ENCODE measurements around the gene FLT4. TPM values are rescaled to one million over a fixed set of nuclear protein-coding genes. Genes with fewer than 3 reads are reported as not detected.

FLT4 gene
- total and polyA plus RNA-seq, 5 experiments from 2014 or later = 0.93 to 44.5 (median 2.8) TPM

- H3K27ac Mint-ChIP-seq = peak overlapping the region in 1 of 10 donors; percentile 82
- DNase-seq (no peak), ATAC-seq (peak in 1 of 2 donors; percentile 33)
- peaks cover 0 to 4% (median 0%) of the 10 kb centered on the region in 9 donors for H3K9me3 Mint-ChIP-seq
- POLR2A ChIA-PET = interaction anchor here (0.6 to 6.2 kb wide), 15 partner anchors 7 to 240 kb away, joined by 3 to 95 read pairs (median 6); partner anchors contain the start of gene CNOT6
- H3K4me1 Mint-ChIP-seq = peaks cover 4 to 10% (median 7%) of the 10 kb centered on the region in 4 donors
- H3K27me3 Mint-ChIP-seq = peaks cover 10 to 42% (median 23%) of the 10 kb centered on the region in 5 donors
- H3K4me3 Mint-ChIP-seq = peak overlapping the region in 2 of 10 donors; percentile 51 to 71
- H3K36me3 Mint-ChIP-seq = peaks cover 0 to 5% (median 0%) of the 10 kb centered on the region in 3 donors
These were observed 58.7 kb downstream of the FLT4 start for GRCh38 chr5:180590543-180591310.

- POLR2A ChIA-PET = interaction anchor here (0.6 to 6.2 kb wide), 15 partner anchors 8 to 241 kb away, joined by 3 to 95 read pairs (median 6); partner anchors contain the start of gene CNOT6
- peaks cover 0 to 4% (median 0%) of the 10 kb centered on the region in 9 donors for H3K9me3 Mint-ChIP-seq
- H3K27me3 Mint-ChIP-seq = peaks cover 8 to 42% (median 23%) of the 10 kb centered on the region in 5 donors
- peaks cover 4 to 10% (median 7%) of the 10 kb centered on the region in 4 donors for H3K4me1 Mint-ChIP-seq
- H3K4me3 Mint-ChIP-seq = peak overlapping the region; percentile 36 to 88 (median 50)
- H3K36me3 Mint-ChIP-seq = peaks cover 0 to 5% (median 0%) of the 10 kb centered on the region in 3 donors
- H3K27ac Mint-ChIP-seq = peak overlapping the region in 2 of 10 donors; percentile 86 to 93
- ATAC-seq (peak; percentile 46 to 58), DNase-seq (peak in 1 of 10 donors; percentile 15)
These were observed 59.4 kb downstream of the FLT4 start for GRCh38 chr5:180589771-180590542.

DNA sequence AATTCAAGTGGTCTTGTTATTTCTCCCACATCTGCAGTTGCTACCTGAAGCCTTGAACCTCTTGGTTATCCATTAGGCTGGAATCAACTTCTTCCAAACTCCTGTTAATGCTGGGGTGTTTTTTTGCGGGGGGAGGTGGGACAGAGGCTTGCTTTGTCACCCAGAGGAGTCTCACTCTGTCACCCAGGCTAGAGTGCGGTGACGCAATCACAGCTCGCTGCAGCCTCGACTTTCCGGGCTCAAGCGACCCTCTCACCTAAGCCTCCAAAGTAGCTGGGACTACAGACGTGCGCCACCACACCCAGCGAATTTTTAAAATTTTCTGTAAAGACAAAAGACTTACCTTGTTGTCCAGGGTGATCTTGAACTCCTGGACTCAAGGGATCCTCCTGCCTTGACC is 62.5 kb downstream of the FLT4 start:
- Mint-ChIP-seq H3K36me3 (peaks cover 0 to 4% (median 0%) of the 10 kb centered on the region in 3 donors), H3K9me3 (peaks cover 0 to 17% (median 2%) of the 10 kb centered on the region in 9 donors), H3K27me3 (peaks cover 0 to 23% (median 11%) of the 10 kb centered on the region in 5 donors), H3K4me3 (no peak overlapping the region), H3K27ac (no peak overlapping the region), H3K4me1 (peaks cover 0 to 6% (median 2%) of the 10 kb centered on the region in 4 donors)
- no peak for DNase-seq
- ATAC-seq = no peak
- POLR2A ChIA-PET = interaction anchor here (0.6 to 6.2 kb wide), 7 partner anchors 11 to 639 kb away, joined by 3 to 95 read pairs (median 8); no protein-coding TSS in a partner anchor

DNA sequence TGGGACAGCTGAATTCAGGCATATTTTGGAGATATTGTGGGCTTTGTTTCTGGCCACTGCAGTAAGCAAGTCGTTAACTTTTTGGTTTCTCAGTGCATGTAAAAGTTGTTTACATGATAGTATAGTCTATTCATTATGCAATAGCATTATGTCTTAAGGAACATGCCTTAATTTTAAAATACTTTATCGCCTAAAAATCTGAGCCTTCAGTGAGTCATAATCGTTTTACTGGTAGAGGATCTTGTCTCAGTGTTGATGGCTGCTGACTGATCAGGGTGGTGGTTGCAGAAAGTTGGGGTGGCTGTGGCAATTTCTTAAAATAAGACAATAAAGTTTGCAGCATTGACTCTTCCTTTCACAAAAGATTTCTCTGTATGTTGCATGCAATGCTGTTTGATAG is 63.2 kb downstream of the FLT4 start:
- Mint-ChIP-seq H3K4me3 (no peak overlapping the region), H3K27me3 (peaks cover 0 to 23% (median 11%) of the 10 kb centered on the region in 5 donors), H3K9me3 (peaks cover 0 to 17% (median 2%) of the 10 kb centered on the region in 9 donors), H3K4me1 (peaks cover 0 to 6% (median 2%) of the 10 kb centered on the region in 4 donors), H3K36me3 (peaks cover 0 to 4% (median 0%) of the 10 kb centered on the region in 3 donors), H3K27ac (no peak overlapping the region)
- no peak for DNase-seq
- POLR2A ChIA-PET = no interaction called here
- ATAC-seq = no peak

DNA sequence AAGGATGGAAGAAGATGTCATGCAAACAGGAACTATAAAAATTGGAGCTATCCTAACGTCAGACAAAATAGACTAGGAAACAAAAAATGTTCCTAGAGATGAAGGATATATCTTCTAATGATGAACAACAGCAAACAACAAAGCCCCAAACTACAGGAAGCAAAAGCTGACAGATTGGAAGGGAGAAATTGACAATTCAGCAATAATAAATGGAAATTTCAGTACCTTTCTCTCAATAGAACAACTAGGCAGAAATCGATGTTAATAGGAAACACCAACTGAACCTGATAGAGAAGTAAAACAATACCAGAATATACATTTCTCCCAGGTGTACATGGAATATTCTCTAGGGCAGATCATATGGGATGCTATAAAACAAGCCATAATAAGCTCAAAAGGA is 65.7 kb downstream of the FLT4 start:
- ATAC-seq (no peak), DNase-seq (no peak)
- Mint-ChIP-seq H3K36me3 (peaks cover 0 to 4% (median 0%) of the 10 kb centered on the region in 3 donors), H3K4me3 (no peak overlapping the region), H3K27me3 (peaks cover 0 to 13% (median 5%) of the 10 kb centered on the region in 5 donors), H3K27ac (no peak overlapping the region), H3K4me1 (no peaks in the 10 kb centered on the region), H3K9me3 (peaks cover 0 to 17% (median 2%) of the 10 kb centered on the region in 9 donors)
- POLR2A ChIA-PET = interaction anchor here (0.8 to 1.8 kb wide), 2 partner anchors 9 to 36 kb away, joined by 3 to 7 read pairs; no protein-coding TSS in a partner anchor

- Mint-ChIP-seq H3K27me3 (peaks cover 0 to 4% (median 0%) of the 10 kb centered on the region in 5 donors), H3K9me3 (peaks cover 0 to 17% (median 2%) of the 10 kb centered on the region in 9 donors), H3K36me3 (peaks cover 0 to 25% (median 12%) of the 10 kb centered on the region in 3 donors), H3K4me1 (peaks cover 0 to 1% (median 0%) of the 10 kb centered on the region in 4 donors), H3K4me3 (no peak overlapping the region), H3K27ac (peak overlapping the region in 1 of 10 donors; percentile 9)
- POLR2A ChIA-PET = interaction anchor here (0.7 to 1.2 kb wide), 2 partner anchors 10 to 626 kb away, joined by 3 to 8 read pairs; partner anchors contain the start of gene SCGB3A1
- no peak for DNase-seq
- no peak for ATAC-seq
These were observed 68.7 kb downstream of the FLT4 start for GRCh38 chr5:180580681-180581080.

DNA sequence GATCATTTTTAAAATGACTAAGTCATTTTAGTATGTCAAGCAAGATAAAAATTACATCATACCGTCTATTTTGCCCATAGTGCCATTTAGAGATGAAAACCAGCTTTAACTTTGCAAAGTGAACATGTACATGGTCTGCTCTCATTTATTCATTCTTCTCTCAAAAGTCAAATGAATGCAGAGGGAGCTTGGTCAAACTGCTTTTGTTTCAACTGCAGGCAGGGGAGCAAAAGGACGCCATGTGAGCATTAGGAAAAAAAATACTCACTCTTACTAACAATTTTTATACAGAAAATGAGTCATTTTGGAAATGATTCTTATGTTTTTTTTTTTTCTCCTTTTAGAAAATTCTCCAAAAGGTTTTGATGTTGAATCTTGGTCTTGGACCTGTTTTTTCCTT is 73.8 kb downstream of the FLT4 start:
- Mint-ChIP-seq H3K27me3 (no peaks in the 10 kb centered on the region), H3K27ac (peak overlapping the region in 1 of 10 donors; percentile 84), H3K4me3 (peak overlapping the region in 1 of 10 donors; percentile 59), H3K36me3 (peaks cover 4 to 68% (median 32%) of the 10 kb centered on the region in 3 donors), H3K9me3 (no peaks in the 10 kb centered on the region), H3K4me1 (peaks cover 0 to 1% (median 0%) of the 10 kb centered on the region in 4 donors)
- POLR2A ChIA-PET = interaction anchor here (1.0 to 6.1 kb wide), 5 partner anchors 8 to 14 kb away, joined by 3 to 65 read pairs (median 7); partner anchors contain the start of gene SCGB3A1
- no peak for DNase-seq
- no peak for ATAC-seq

- DNase-seq (peak in 2 of 10 donors; percentile 26 to 34), ATAC-seq (peak in 1 of 2 donors; percentile 85)
- peak overlapping the region in 8 of 10 donors; percentile 10 to 90 (median 65) for H3K27ac Mint-ChIP-seq
- H3K9me3 Mint-ChIP-seq = no peaks in the 10 kb centered on the region
- POLR2A ChIA-PET = interaction anchor here (0.7 to 7.4 kb wide), 4 partner anchors 21 to 74 kb away, joined by 3 to 95 read pairs (median 3); partner anchors contain the start of gene SCGB3A1
- H3K36me3 Mint-ChIP-seq = peaks cover 7 to 88% (median 46%) of the 10 kb centered on the region in 3 donors
- peak overlapping the region in 8 of 10 donors; percentile 4 to 91 (median 48) for H3K4me3 Mint-ChIP-seq
- H3K4me1 Mint-ChIP-seq = peaks cover 4 to 21% (median 11%) of the 10 kb centered on the region in 4 donors
- no peaks in the 10 kb centered on the region for H3K27me3 Mint-ChIP-seq
These were observed 80.5 kb downstream of the FLT4 start for GRCh38 chr5:180568914-180569313.

- DNase-seq (peak in 2 of 10 donors; percentile 6 to 7), ATAC-seq (peak; percentile 28 to 32)
- POLR2A ChIA-PET = interaction anchor here (1.0 to 4.0 kb wide), 2 partner anchors 12 to 27 kb away, joined by 7 to 35 read pairs; partner anchors contain the start of gene SCGB3A1
- Mint-ChIP-seq H3K27me3 (no peaks in the 10 kb centered on the region), H3K27ac (peak overlapping the region in 9 of 10 donors; percentile 13 to 89 (median 66)), H3K4me1 (peaks cover 19 to 48% (median 36%) of the 10 kb centered on the region in 4 donors), H3K36me3 (peaks cover 16 to 80% (median 50%) of the 10 kb centered on the region in 3 donors), H3K9me3 (no peaks in the 10 kb centered on the region), H3K4me3 (peak overlapping the region in 7 of 10 donors; percentile 3 to 62 (median 52))
These were observed 85.4 kb downstream of the FLT4 start for GRCh38 chr5:180563994-180564393.

- Mint-ChIP-seq H3K9me3 (no peaks in the 10 kb centered on the region), H3K27ac (peak overlapping the region in 1 of 10 donors; percentile 41), H3K27me3 (no peaks in the 10 kb centered on the region), H3K4me1 (peaks cover 23 to 35% (median 28%) of the 10 kb centered on the region in 4 donors), H3K36me3 (peaks cover 21 to 81% (median 46%) of the 10 kb centered on the region in 3 donors), H3K4me3 (no peak overlapping the region)
- ATAC-seq (no peak), DNase-seq (no peak)
- POLR2A ChIA-PET = interaction anchor here (0.6 to 0.8 kb wide), 3 partner anchors 19 to 34 kb away, joined by 3 to 4 read pairs (median 3); no protein-coding TSS in a partner anchor
These were observed 91.2 kb downstream of the FLT4 start for GRCh38 chr5:180558232-180558631.

DNA sequence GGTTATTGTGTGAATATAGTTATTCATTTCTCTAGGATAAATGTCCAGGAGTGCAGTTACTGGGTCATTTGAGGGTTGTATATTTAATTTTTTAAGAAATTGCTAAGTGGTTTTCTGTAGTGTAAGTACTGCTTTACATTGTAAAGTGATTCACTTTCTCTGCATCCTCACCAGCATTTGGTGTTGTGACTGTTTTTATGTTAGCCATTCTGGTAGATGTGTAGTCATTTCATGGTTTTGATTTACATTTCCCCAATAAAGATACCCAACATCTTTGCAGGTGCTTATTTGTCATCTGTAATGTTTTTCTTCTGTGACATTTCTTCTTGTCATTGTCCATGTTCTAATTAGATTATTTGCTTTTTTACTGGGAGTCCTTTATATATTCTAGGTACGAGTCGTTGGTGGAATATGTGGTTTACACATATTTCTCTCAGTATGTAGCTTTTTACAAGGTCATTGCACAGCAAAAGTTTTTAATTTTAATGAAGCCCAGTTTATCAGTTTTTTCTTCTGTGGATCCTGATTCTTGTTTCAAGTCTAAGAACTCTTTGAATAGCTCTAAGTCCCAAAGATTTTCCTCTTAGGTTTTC is 92.1 kb downstream of the FLT4 start:
- DNase-seq (no peak), ATAC-seq (no peak)
- Mint-ChIP-seq H3K27me3 (no peaks in the 10 kb centered on the region), H3K27ac (no peak overlapping the region), H3K9me3 (no peaks in the 10 kb centered on the region), H3K36me3 (peaks cover 21 to 84% (median 49%) of the 10 kb centered on the region in 3 donors), H3K4me3 (no peak overlapping the region), H3K4me1 (peaks cover 17 to 34% (median 25%) of the 10 kb centered on the region in 4 donors)
- POLR2A ChIA-PET = no interaction called here
